ENCODE data around the gene OPCML. TPM values are rescaled to one million over a fixed set of nuclear protein-coding genes. Genes with fewer than 3 reads are reported as not detected.

Gene OPCML
- total and polyA plus RNA-seq, 2 of the 13 experiments (the other 11 are each of a cell fraction or from before 2014, with no cell fraction given) = not detected

DNA sequence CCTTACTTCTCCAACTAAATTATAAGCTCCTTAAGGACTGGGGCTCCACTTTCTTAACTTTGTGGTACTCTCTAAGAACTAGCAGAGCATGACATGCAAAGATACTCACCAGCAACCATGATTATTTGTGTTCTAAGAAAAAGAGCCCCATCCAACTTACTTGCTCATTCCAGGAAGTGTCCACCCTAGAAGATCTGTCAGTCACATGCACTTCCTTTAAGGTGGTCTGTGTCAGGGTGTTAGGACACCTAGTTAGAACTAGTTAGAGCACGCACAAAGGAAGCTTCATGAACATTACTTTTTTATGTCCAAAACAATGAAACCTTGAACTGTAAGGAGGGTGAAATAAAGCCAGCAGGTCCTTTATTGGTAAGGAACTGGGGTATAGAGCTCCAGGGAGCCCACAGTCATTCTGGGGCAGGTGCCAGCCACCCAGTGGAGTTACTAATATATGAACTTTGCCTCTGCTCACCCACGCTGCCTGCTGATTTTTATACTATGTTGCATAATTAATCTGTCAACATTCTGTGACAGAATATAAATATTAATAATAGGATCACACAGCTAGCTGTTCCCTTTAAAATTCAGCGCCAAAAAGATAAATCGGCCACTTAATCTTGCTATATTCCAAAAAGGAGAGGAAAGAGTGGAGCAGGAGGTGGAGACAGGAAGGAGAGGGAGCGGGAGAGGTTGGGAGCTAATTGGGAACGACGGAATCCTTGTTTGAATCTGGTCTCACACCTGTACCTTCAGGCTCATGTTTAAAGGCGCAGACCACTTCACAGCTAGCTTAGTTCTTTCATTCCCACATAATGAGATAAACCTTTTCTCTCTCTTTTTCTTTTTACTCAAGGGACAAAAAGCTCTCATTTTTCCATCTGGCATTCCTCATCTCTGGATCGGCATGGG is 755.0 kb downstream of the OPCML start:
- no TSS peak for BruUV-seq (replicated peaks)
- ATAC-seq (no peak), FAIRE-seq (no peak), DNase-seq (ENCODE audit: low spot score) (no peak)
- ChIA-PET POLR2A (no interaction called here), CTCF (ENCODE audit: low intra/inter-chr PET ratio, low total read pairs) (no interaction called here)
- in situ Hi-C loops (cut with HindIII; ENCODE audit: extremely low pct_ligation_motif_present, low pct_unique_long_range_greater_than_20kb) (no loop called here), intact Hi-C loops (cut with micrococcal nuclease; ENCODE audit: unreplicated experiment) (no loop called here)
- H3K4me1 ChIP-seq (ENCODE audit: insufficient read depth, low read length) = no peaks in the 10 kb centered on the region
- H3K79me2 ChIP-seq (ENCODE audit: insufficient read depth, low read length) = no peaks in the 10 kb centered on the region
- no peaks in the 10 kb centered on the region for H3K36me3 ChIP-seq (replicated peaks in 1 of 2; ENCODE audit: control insufficient read depth in 1 of 2, insufficient read depth in 2 of 2, low read length in 2 of 2)
- no peaks in the 10 kb centered on the region for H3K9me3 ChIP-seq (ENCODE audit: low read length)
- H3K27me3 ChIP-seq (ENCODE audit: control insufficient read depth in 1 of 2, insufficient read depth in 2 of 2, low read length in 2 of 2) = peaks cover 0 to 2% of the 10 kb centered on the region in 2 experiments; a peak in 1 of 5 replicates
- H3K4me3 ChIP-seq (replicated peaks in 1 of 3; ENCODE audit: insufficient read depth in 1 of 3, low read depth in 2 of 3, low read length in 3 of 3) = no peak overlapping the region
- no peak overlapping the region for H3K9ac ChIP-seq (ENCODE audit: insufficient read depth, low read depth, low read length)
- H4K20me1 ChIP-seq (ENCODE audit: insufficient read depth, low read length) = no peaks in the 10 kb centered on the region
- H3K27ac ChIP-seq (ENCODE audit: extremely low read length, insufficient read depth, low read length) = no peak overlapping the region
- 5% methylated on average over 9 of the region's 9 CpGs for WGBS (ENCODE audit: low lambda C conversion rate)
- H2AFZ ChIP-seq (ENCODE audit: low read length) = no peak overlapping the region
- H3K4me2 ChIP-seq (ENCODE audit: low read depth, low read length) = no peak overlapping the region
- TF ChIP-seq YEATS2 (CRISPR knock-in tag; IDR thresholded peaks at IDR 0.05; ENCODE audit: borderline replicate concordance) (no peak), RARG (CRISPR knock-in tag; IDR thresholded peaks at IDR 0.05; ENCODE audit: low read depth) (no peak), REL (CRISPR knock-in tag; conservative IDR thresholded peaks at IDR 0.05) (no peak), ERF (CRISPR knock-in tag; IDR thresholded peaks at IDR 0.05) (no peak), ZBTB21 (CRISPR knock-in tag; IDR thresholded peaks at IDR 0.05) (no peak), GABPB1 (CRISPR knock-in tag; IDR thresholded peaks at IDR 0.05) (no peak), ETV5 (CRISPR knock-in tag; IDR thresholded peaks at IDR 0.05; ENCODE audit: borderline replicate concordance) (no peak), TFDP2 (CRISPR knock-in tag; IDR thresholded peaks at IDR 0.05) (no peak)
- TF ChIP-seq, protein P1, sequence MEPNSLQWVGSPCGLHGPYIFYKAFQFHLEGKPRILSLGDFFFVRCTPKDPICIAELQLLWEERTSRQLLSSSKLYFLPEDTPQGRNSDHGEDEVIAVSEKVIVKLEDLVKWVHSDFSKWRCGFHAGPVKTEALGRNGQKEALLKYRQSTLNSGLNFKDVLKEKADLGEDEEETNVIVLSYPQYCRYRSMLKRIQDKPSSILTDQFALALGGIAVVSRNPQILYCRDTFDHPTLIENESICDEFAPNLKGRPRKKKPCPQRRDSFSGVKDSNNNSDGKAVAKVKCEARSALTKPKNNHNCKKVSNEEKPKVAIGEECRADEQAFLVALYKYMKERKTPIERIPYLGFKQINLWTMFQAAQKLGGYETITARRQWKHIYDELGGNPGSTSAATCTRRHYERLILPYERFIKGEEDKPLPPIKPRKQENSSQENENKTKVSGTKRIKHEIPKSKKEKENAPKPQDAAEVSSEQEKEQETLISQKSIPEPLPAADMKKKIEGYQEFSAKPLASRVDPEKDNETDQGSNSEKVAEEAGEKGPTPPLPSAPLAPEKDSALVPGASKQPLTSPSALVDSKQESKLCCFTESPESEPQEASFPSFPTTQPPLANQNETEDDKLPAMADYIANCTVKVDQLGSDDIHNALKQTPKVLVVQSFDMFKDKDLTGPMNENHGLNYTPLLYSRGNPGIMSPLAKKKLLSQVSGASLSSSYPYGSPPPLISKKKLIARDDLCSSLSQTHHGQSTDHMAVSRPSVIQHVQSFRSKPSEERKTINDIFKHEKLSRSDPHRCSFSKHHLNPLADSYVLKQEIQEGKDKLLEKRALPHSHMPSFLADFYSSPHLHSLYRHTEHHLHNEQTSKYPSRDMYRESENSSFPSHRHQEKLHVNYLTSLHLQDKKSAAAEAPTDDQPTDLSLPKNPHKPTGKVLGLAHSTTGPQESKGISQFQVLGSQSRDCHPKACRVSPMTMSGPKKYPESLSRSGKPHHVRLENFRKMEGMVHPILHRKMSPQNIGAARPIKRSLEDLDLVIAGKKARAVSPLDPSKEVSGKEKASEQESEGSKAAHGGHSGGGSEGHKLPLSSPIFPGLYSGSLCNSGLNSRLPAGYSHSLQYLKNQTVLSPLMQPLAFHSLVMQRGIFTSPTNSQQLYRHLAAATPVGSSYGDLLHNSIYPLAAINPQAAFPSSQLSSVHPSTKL (CRISPR knock-in tag; IDR thresholded peaks at IDR 0.05) = no peak
- TF ChIP-seq, protein P2, sequence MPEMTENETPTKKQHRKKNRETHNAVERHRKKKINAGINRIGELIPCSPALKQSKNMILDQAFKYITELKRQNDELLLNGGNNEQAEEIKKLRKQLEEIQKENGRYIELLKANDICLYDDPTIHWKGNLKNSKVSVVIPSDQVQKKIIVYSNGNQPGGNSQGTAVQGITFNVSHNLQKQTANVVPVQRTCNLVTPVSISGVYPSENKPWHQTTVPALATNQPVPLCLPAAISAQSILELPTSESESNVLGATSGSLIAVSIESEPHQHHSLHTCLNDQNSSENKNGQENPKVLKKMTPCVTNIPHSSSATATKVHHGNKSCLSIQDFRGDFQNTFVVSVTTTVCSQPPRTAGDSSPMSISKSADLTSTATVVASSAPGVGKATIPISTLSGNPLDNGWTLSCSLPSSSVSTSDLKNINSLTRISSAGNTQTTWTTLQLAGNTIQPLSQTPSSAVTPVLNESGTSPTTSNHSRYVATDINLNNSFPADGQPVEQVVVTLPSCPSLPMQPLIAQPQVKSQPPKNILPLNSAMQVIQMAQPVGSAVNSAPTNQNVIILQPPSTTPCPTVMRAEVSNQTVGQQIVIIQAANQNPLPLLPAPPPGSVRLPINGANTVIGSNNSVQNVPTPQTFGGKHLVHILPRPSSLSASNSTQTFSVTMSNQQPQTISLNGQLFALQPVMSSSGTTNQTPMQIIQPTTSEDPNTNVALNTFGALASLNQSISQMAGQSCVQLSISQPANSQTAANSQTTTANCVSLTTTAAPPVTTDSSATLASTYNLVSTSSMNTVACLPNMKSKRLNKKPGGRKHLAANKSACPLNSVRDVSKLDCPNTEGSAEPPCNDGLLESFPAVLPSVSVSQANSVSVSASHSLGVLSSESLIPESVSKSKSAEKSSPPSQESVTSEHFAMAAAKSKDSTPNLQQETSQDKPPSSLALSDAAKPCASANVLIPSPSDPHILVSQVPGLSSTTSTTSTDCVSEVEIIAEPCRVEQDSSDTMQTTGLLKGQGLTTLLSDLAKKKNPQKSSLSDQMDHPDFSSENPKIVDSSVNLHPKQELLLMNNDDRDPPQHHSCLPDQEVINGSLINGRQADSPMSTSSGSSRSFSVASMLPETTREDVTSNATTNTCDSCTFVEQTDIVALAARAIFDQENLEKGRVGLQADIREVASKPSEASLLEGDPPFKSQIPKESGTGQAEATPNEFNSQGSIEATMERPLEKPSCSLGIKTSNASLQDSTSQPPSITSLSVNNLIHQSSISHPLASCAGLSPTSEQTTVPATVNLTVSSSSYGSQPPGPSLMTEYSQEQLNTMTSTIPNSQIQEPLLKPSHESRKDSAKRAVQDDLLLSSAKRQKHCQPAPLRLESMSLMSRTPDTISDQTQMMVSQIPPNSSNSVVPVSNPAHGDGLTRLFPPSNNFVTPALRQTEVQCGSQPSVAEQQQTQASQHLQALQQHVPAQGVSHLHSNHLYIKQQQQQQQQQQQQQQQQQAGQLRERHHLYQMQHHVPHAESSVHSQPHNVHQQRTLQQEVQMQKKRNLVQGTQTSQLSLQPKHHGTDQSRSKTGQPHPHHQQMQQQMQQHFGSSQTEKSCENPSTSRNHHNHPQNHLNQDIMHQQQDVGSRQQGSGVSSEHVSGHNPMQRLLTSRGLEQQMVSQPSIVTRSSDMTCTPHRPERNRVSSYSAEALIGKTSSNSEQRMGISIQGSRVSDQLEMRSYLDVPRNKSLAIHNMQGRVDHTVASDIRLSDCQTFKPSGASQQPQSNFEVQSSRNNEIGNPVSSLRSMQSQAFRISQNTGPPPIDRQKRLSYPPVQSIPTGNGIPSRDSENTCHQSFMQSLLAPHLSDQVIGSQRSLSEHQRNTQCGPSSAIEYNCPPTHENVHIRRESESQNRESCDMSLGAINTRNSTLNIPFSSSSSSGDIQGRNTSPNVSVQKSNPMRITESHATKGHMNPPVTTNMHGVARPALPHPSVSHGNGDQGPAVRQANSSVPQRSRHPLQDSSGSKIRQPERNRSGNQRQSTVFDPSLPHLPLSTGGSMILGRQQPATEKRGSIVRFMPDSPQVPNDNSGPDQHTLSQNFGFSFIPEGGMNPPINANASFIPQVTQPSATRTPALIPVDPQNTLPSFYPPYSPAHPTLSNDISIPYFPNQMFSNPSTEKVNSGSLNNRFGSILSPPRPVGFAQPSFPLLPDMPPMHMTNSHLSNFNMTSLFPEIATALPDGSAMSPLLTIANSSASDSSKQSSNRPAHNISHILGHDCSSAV (CRISPR knock-in tag; IDR thresholded peaks at IDR 0.05; ENCODE audit: borderline replicate concordance) = no peak

All from HepG2 (cell line).